ENCODE measurements around the gene MORC4.

Gene MORC4

GRCh38 chrX:106905064-106905708 lies 94.8 kb downstream of the MORC4 start:
- no peak for DNase-seq

GRCh38 chrX:106903856-106904528 lies 96.0 kb downstream of the MORC4 start:
- no peak for DNase-seq

GRCh38 chrX:106903291-106903824 lies 96.7 kb downstream of the MORC4 start, which contains the start of gene RIPPLY1:
Gene RIPPLY1, minus strand, starts transcription at chrX:106903341. Its CDS starts 54 bp downstream, at chrX:106903287.
- no peak for DNase-seq

- DNase-seq, result no peak
Measured at GRCh38 chrX:106902684-106903083, 97.3 kb downstream of the MORC4 start.

- no peak for DNase-seq
Measured at GRCh38 chrX:106901781-106902219, 98.2 kb downstream of the MORC4 start.

GRCh38 chrX:106901341-106901740 lies 98.7 kb downstream of the MORC4 start:
- DNase-seq, result no peak

- DNase-seq, result no peak
Measured at GRCh38 chrX:106899841-106900240, 100.2 kb downstream of the MORC4 start.

- DNase-seq, result no peak
Measured at GRCh38 chrX:106899276-106899675, 100.7 kb downstream of the MORC4 start.

- no peak for DNase-seq
Measured at GRCh38 chrX:106898462-106898861, 101.5 kb downstream of the MORC4 start.

- no peak for DNase-seq
Measured at GRCh38 chrX:106897259-106897658, 102.8 kb downstream of the MORC4 start.

GRCh38 chrX:106894978-106895452 lies 105.0 kb downstream of the MORC4 start:
- DNase-seq, result no peak

- no peak for DNase-seq
Measured at GRCh38 chrX:106894392-106894909, 105.6 kb downstream of the MORC4 start.

GRCh38 chrX:106891762-106892460 lies 108.1 kb downstream of the MORC4 start:
- no peak for DNase-seq
